Left lung (tissue), 10 donors: ENCODE measurements around the gene NLRC5. TPM values are rescaled to one million over a fixed set of nuclear protein-coding genes. Genes with fewer than 3 reads are reported as not detected.

ENCODE experiments used
- ATAC-seq: fragments of 200-7000 bp; cut with Tn5 transposase; one replicate; pipeline ENCODE4 v1.9.1; 2020; ENCODE audit warnings: moderate library complexity
- DNase-seq, 4 donors: peaks; one replicate each; pipeline ENCODE4 v3.0.0-alpha.2; 2013 to 2020
- H3K27ac ChIP-seq, 2 donors: fragments of 200-600 bp; sonication (generic) in 1 of 2; one replicate each; pipeline versions ENCODE4 v1.5.0 to v1.8.0; 2020 to 2021
- H3K27me3 ChIP-seq, 2 donors: fragments of 200-600 bp; sonication (generic) in 1 of 2; one replicate each; pipeline versions ENCODE4 v1.5.0 to v1.8.0; 2020 to 2021
- H3K36me3 ChIP-seq, 2 donors: fragments of 200-600 bp; sonication (generic) in 1 of 2; one replicate each; pipeline versions ENCODE4 v1.5.0 to v1.8.0; 2020 to 2021
- H3K4me1 ChIP-seq, 2 donors: fragments of 200-600 bp; one replicate each; pipeline ENCODE4 v1.8.0; 2021
- H3K4me3 ChIP-seq, 2 donors: fragments of 200-600 bp; sonication (generic) in 1 of 2; one replicate each; pipeline versions ENCODE4 v1.5.0 to v1.8.0; 2020 to 2021; ENCODE audit warnings: mild to moderate bottlenecking in 1 of 2
- H3K9me3 ChIP-seq, 2 donors: fragments of 200-600 bp; sonication (generic) in 1 of 2; one replicate each; pipeline versions ENCODE4 v1.5.0 to v1.8.0; 2020 to 2021
- CTCF ChIP-seq, 2 donors: fragments of 200-600 bp; sonication (generic) in 1 of 2; IDR thresholded peaks; one replicate each; pipeline versions ENCODE4 v1.5.0 to v1.8.0; 2021; ENCODE audit warnings: antibody characterized with exemption in 2 of 2
- intact Hi-C, 2 donors: fragments of 100-400 bp; cut with DNase I; formaldehyde crosslinking; loops; one replicate each; pipeline versions ENCODE4 v1.11.2 to v1.14.2; 2022
- polyA plus RNA-seq, 6 donors: library from polyadenylated mRNA; unstranded; fragments of 120-200 nt; gene quantifications; one replicate each; pipeline ENCODE4 v1.2.1, GENCODE V29; 2013; ENCODE audit not compliant: insufficient read length in 6 of 6
- total RNA-seq, 2 donors: library from RNA; stranded (reverse); fragmentation: NEBNext Ultra II Directional; extraction: Animal tissue kit (Norgen Biotek cat#: 25700); gene quantifications; one replicate each; pipeline ENCODE4 v1.2.1, GENCODE V29; 2021
- donor health status: DM: no; HTN: yes; CAD: no.
- donor health status: DM: no; HTN: no; CAD: no.

NLRC5 gene
- total and polyA plus RNA-seq, 8 donors = 9.8 to 93.3 (median 12.9) TPM

GRCh38 chr16:57025941-57026777, 36.8 kb downstream of the NLRC5 start:
- peaks cover 0 to 41% of the 10 kb centered on the region in 2 donors for H3K4me1 ChIP-seq
- no peak overlapping the region for H3K4me3 ChIP-seq
- no peak for TF ChIP-seq CTCF (IDR thresholded peaks at IDR 0.05)
- H3K36me3 ChIP-seq = peaks cover 0 to 89% of the 10 kb centered on the region in 2 donors
- DNase-seq (no peak), ATAC-seq (peak; percentile 25)
- H3K27me3 ChIP-seq = no peaks in the 10 kb centered on the region
- intact Hi-C loops = no loop called here
- H3K27ac ChIP-seq = peak overlapping the region in 1 of 2 donors; percentile 73
- no peaks in the 10 kb centered on the region for H3K9me3 ChIP-seq

- ATAC-seq (no peak), DNase-seq (no peak)
- H3K4me1 ChIP-seq = peaks cover 0 to 41% of the 10 kb centered on the region in 2 donors
- no peak overlapping the region for H3K4me3 ChIP-seq
- no peak for TF ChIP-seq CTCF (IDR thresholded peaks at IDR 0.05)
- H3K36me3 ChIP-seq = peaks cover 0 to 89% of the 10 kb centered on the region in 2 donors
- intact Hi-C loops = no loop called here
- H3K27ac ChIP-seq = peak overlapping the region in 1 of 2 donors; percentile 73
- no peaks in the 10 kb centered on the region for H3K9me3 ChIP-seq
- H3K27me3 ChIP-seq = no peaks in the 10 kb centered on the region
Measured at GRCh38 chr16:57026778-57027062, 37.4 kb downstream of the NLRC5 start.

GRCh38 chr16:57027067-57027466, 37.7 kb downstream of the NLRC5 start:
- TF ChIP-seq CTCF (IDR thresholded peaks at IDR 0.05) = no peak
- Histone ChIP-seq H3K9me3 (no peaks in the 10 kb centered on the region), H3K27ac (peak overlapping the region in 1 of 2 donors; percentile 73), H3K4me3 (no peak overlapping the region), H3K27me3 (no peaks in the 10 kb centered on the region), H3K36me3 (peaks cover 0 to 89% of the 10 kb centered on the region in 2 donors), H3K4me1 (peaks cover 0 to 41% of the 10 kb centered on the region in 2 donors)
- DNase-seq (no peak), ATAC-seq (no peak)
- intact Hi-C loops = no loop called here

- TF ChIP-seq CTCF (IDR thresholded peaks at IDR 0.05) = no peak
- Histone ChIP-seq H3K4me1 (peaks cover 0 to 36% of the 10 kb centered on the region in 2 donors), H3K27me3 (no peaks in the 10 kb centered on the region), H3K9me3 (no peaks in the 10 kb centered on the region), H3K27ac (peak overlapping the region in 1 of 2 donors; percentile 13), H3K4me3 (no peak overlapping the region), H3K36me3 (peaks cover 0 to 89% of the 10 kb centered on the region in 2 donors)
- intact Hi-C loops = no loop called here
- DNase-seq = no peak
- ATAC-seq = no peak
Measured at GRCh38 chr16:57028086-57028485, 38.7 kb downstream of the NLRC5 start.

- DNase-seq = no peak
Measured at GRCh38 chr16:57029161-57030160, 40.1 kb downstream of the NLRC5 start.

More at GRCh38 chr16:57029161-57030160, 40.1 kb downstream of the NLRC5 start:
- Histone ChIP-seq H3K9me3 (no peaks in the 10 kb centered on the region), H3K4me1 (peaks cover 0 to 27% of the 10 kb centered on the region in 2 donors), H3K4me3 (no peak overlapping the region), H3K27me3 (no peaks in the 10 kb centered on the region), H3K36me3 (peaks cover 0 to 89% of the 10 kb centered on the region in 2 donors), H3K27ac (no peak overlapping the region)
- intact Hi-C loops = no loop called here
- no peak for TF ChIP-seq CTCF (IDR thresholded peaks at IDR 0.05)
- no peak for ATAC-seq
